HepG2 (cell line): ENCODE measurements around the gene PIEZO1. TPM values are rescaled to one million over a fixed set of nuclear protein-coding genes. Genes with fewer than 3 reads are reported as not detected.

ENCODE experiments used
- ATAC-seq: fragments of 200-7000 bp; cut with Tn5 transposase; 3 replicates; pipeline ENCODE4 v1.9.1; 2020; ENCODE audit warnings: mild to moderate bottlenecking, moderate library complexity
- BruUV-seq: library from RNA; stranded (reverse); fragments of 400-500 nt; replicated peaks from 2 replicates; lab custom pipeline; 2021; lab: Mats Ljungman, UMichigan
- CTCF ChIA-PET: fragments of 300-600 bp; formaldehyde crosslinking; extraction: SDS; loops from one replicate; lab custom pipeline; 2021; ENCODE audit warnings: low total read pairs, inconsistent platforms, low intra/inter-chr PET ratio; lab: Yijun Ruan, JAX
- POLR2A ChIA-PET: fragments of 350-600 bp; sonication (Branson Sonifier 250); formaldehyde crosslinking; loops from one replicate; lab custom pipeline; 2020; ENCODE audit warnings: antibody characterized with exemption, inconsistent platforms; lab: Yijun Ruan, JAX
- DNase-seq: peaks from one replicate; pipeline ENCODE4 v3.0.0-alpha.2; 2015; ENCODE audit warnings: low spot score
- FAIRE-seq: peaks from 3 replicates; lab custom pipeline; 2011; peaks lifted over from hg19 to GRCh38; lab: Jason Lieb, UNC
- H2AFZ ChIP-seq: one replicate; pipeline ENCODE4 v1.6.1; 2011; ENCODE audit warnings: low read length, inconsistent platforms
- H3K27ac ChIP-seq: fragments of 300-600 bp; 3 replicates; pipeline ENCODE4 v1.8.0; 2011; ENCODE audit warnings: mixed run types, mild to moderate bottlenecking, mixed read lengths, low read length, inconsistent platforms; ENCODE audit not compliant: insufficient read depth; ENCODE audit errors: extremely low read length
- H3K27me3 ChIP-seq, 2 experiments: fragments of 200-600 bp in 1 of 2; 2 replicates in 1 of 2; 3 replicates in 1 of 2; pipeline versions ENCODE4 v1.6.0 to v1.8.0; 2011; ENCODE audit warnings: low read length in 2 of 2, mild to moderate bottlenecking in 2 of 2, moderate library complexity in 2 of 2, inconsistent platforms in 1 of 2; ENCODE audit not compliant: insufficient read depth in 2 of 2, control insufficient read depth in 1 of 2
- H3K36me3 ChIP-seq, 2 experiments: fragments of 200-600 bp in 1 of 2; replicated peaks in 1 of 2; 2 replicates in 1 of 2; 3 replicates in 1 of 2; pipeline versions ENCODE4 v1.5.1 to v1.8.0; 2011; ENCODE audit warnings: low read length in 2 of 2, inconsistent platforms in 1 of 2; ENCODE audit not compliant: insufficient read depth in 2 of 2, control insufficient read depth in 1 of 2
- H3K4me1 ChIP-seq: 2 replicates; pipeline ENCODE4 v1.5.1; 2012; ENCODE audit warnings: low read length, inconsistent platforms; ENCODE audit not compliant: insufficient read depth
- H3K4me2 ChIP-seq: 2 replicates; pipeline ENCODE4 v1.6.0; 2011; ENCODE audit warnings: low read depth, low read length, inconsistent platforms
- H3K4me3 ChIP-seq, 3 experiments: fragments of 200-600 bp in 1 of 3; sonication (generic), shearing (Covaris generic) in 1 of 3; replicated peaks in 1 of 3; 2 replicates each; pipeline ENCODE4 v1.5.1; 2011 to 2016; ENCODE audit warnings: low read length in 3 of 3, inconsistent platforms in 2 of 3, low read depth in 2 of 3, mild to moderate bottlenecking in 2 of 3, control low read depth in 1 of 3, mixed read lengths in 1 of 3; ENCODE audit not compliant: insufficient read depth in 1 of 3
- H3K79me2 ChIP-seq: one replicate; pipeline ENCODE4 v1.6.1; 2011; ENCODE audit warnings: low read length, inconsistent platforms; ENCODE audit not compliant: insufficient read depth
- H3K9ac ChIP-seq: 2 replicates; pipeline ENCODE4 v1.6.0; 2011; ENCODE audit warnings: mild to moderate bottlenecking, low read depth, low read length, inconsistent platforms; ENCODE audit not compliant: insufficient read depth
- H3K9me3 ChIP-seq: 2 replicates; pipeline ENCODE4 v1.5.1; 2012; ENCODE audit warnings: mild to moderate bottlenecking, low read length
- H4K20me1 ChIP-seq: 2 replicates; pipeline ENCODE4 v1.6.0; 2011; ENCODE audit warnings: inconsistent platforms, mild to moderate bottlenecking, low read length, moderate library complexity; ENCODE audit not compliant: insufficient read depth
- BORCS8-MEF2B ChIP-seq: sonication (generic); formaldehyde crosslinking; IDR thresholded peaks from 2 replicates; pipeline ENCODE4 v1.8.0; 2022; ENCODE audit warnings: mild to moderate bottlenecking, missing genetic modification reagents
- HES4 ChIP-seq: sonication (generic); formaldehyde crosslinking; IDR thresholded peaks from 2 replicates; pipeline ENCODE4 v1.9.0; 2021; ENCODE audit warnings: mild to moderate bottlenecking, missing genetic modification reagents, borderline replicate concordance
- MYNN ChIP-seq: sonication (generic); formaldehyde crosslinking; IDR thresholded peaks from 2 replicates; pipeline ENCODE4 v1.4.0; 2020; ENCODE audit warnings: mild to moderate bottlenecking, low read depth, missing genetic modification reagents
- NBN ChIP-seq: fragments of 450-650 bp; conservative IDR thresholded peaks from 2 replicates; pipeline ENCODE4 v1.6.1; 2017
- RARA ChIP-seq: IDR thresholded peaks from 2 replicates; pipeline ENCODE4 v1.6.1; 2016; ENCODE audit warnings: missing genetic modification reagents, missing compliant biosample characterization
- RBM22 ChIP-seq: fragments of 200-400 bp; formaldehyde crosslinking; optimal IDR thresholded peaks from 2 replicates; pipeline ENCODE3; 2017; ENCODE audit warnings: mild to moderate bottlenecking, low read length, moderate library complexity
- TMF1 ChIP-seq: sonication (generic); formaldehyde crosslinking; IDR thresholded peaks from 2 replicates; pipeline ENCODE4 v1.8.1; 2022; ENCODE audit warnings: low read depth, missing genetic modification reagents
- ZBTB7A ChIP-seq: sonication (generic); formaldehyde crosslinking; IDR thresholded peaks from 2 replicates; pipeline ENCODE4 v1.8.0; 2022; ENCODE audit warnings: mild to moderate bottlenecking, missing genetic modification reagents
- ZNF337 ChIP-seq: sonication (generic); formaldehyde crosslinking; IDR thresholded peaks from 2 replicates; pipeline ENCODE4 v1.5.1; 2020; ENCODE audit warnings: missing genetic modification reagents, low read depth, mild to moderate bottlenecking, borderline replicate concordance
- ZNF512 ChIP-seq: sonication (generic); formaldehyde crosslinking; IDR thresholded peaks from 2 replicates; pipeline ENCODE4 v1.4.0; 2020; ENCODE audit warnings: mild to moderate bottlenecking, missing genetic modification reagents
- ZNF749 ChIP-seq: sonication (generic); formaldehyde crosslinking; IDR thresholded peaks from 2 replicates; pipeline ENCODE4 v1.8.0; 2022; ENCODE audit warnings: mild to moderate bottlenecking, missing genetic modification reagents, moderate library complexity, borderline replicate concordance
- ZNF790 ChIP-seq: sonication (generic); formaldehyde crosslinking; IDR thresholded peaks from 2 replicates; pipeline ENCODE4 v1.8.0; 2022; ENCODE audit warnings: missing genetic modification reagents, mild to moderate bottlenecking, borderline replicate concordance
- WGBS: methylation state at CpG from one replicate; pipeline ENCODE4 v1.1.6; 2017; ENCODE audit warnings: low lambda C conversion rate; 5-methylcytosine and 5-hydroxymethylcytosine counted together
- in situ Hi-C: cut with HindIII; loops from 2 replicates; pipeline ENCODE4 v1.10.0; 2017; ENCODE audit warnings: low pct_unique_long_range_greater_than_20kb; ENCODE audit not compliant: extremely low pct_ligation_motif_present
- intact Hi-C: fragments of 100-400 bp; cut with micrococcal nuclease; formaldehyde crosslinking; loops from one replicate; pipeline ENCODE4 v1.10.0; 2022; ENCODE audit not compliant: unreplicated experiment
- polyA plus RNA-seq, 8 experiments: library from polyadenylated mRNA; depleted of rRNA in 3 of 8; stranded (reverse) in 7 of 8; unstranded in 1 of 8; fragments of >200 nt; fragmentation: Illumina TruSeq in 4 of 8; extraction: Trizol in 4 of 8; gene quantifications; 2 replicates each; pipeline versions ENCODE4 v1.2.1 to v1.2.3, GENCODE V29; 2011 to 2016; ENCODE audit warnings: low read depth in 4 of 8, missing spikeins in 1 of 8, mixed read lengths in 1 of 8; ENCODE audit not compliant: insufficient read depth in 1 of 8
- total RNA-seq, 5 experiments: library from RNA; depleted of rRNA; stranded (reverse); fragments of >200 nt; fragmentation: Illumina TruSeq; extraction: Trizol; gene quantifications; 2 replicates each; pipeline ENCODE4 v1.2.3, GENCODE V29; 2016; ENCODE audit warnings: low read depth in 1 of 5
- TF ChIP-seq, protein P1 (sequence below): sonication (generic); formaldehyde crosslinking; conservative IDR thresholded peaks from 2 replicates; pipeline ENCODE4 v1.5.0; 2020; ENCODE audit warnings: missing genetic modification reagents
- TF ChIP-seq, protein P2 (sequence below): IDR thresholded peaks from 2 replicates; pipeline ENCODE4 v1.6.1; 2016; ENCODE audit warnings: mild to moderate bottlenecking
- TF ChIP-seq, protein P3 (sequence below): sonication (generic); formaldehyde crosslinking; IDR thresholded peaks from 2 replicates; pipeline ENCODE4 v1.4.0; 2020; ENCODE audit warnings: mild to moderate bottlenecking, missing genetic modification reagents

PIEZO1 gene
- total and polyA plus RNA-seq, 2 of the 13 experiments (the other 11 are each of a cell fraction or from before 2014, with no cell fraction given) = 67.9 to 85.0 TPM

DNA sequence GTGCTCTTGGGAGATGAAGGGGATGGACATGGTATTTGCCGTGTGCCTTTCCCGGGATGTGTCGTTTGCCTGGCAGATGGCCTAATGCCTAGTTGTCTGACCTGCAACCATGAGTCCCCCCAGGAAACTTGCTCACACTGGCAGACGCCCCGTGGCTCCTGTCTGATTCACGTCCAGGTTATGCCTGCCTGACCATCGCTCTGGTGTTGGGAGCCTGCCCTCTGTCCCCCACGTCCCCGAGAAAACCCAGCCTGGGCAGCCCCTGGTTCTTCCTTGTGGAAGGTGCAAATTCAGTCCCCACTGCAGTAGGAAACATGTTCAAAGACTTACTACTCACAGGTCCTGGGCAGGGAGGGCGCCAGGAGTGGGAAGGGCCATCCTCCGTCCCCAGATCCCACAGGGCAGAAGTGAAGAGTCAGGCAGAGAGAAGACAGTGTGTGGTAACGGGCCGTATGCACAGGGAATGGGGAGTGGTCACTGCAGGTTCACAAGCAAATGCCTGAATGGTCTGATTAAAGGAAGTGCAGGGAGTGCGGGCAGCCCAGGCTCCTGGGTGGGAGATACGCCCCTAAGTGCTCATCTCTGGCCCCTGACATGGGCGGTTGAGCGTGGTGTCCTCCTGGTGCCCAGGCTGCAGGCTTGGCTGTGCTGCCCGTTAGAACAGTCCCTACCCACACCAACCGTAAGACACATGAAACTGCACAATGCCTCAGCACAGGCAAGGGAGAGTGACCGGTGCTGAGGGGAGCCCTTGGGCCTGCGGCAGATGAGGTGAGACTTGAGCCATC lies 94.5 kb downstream of the PIEZO1 start:
- no peak overlapping the region for H3K4me2 ChIP-seq
- no peak for TF ChIP-seq MYNN
- TF ChIP-seq RBM22 = no peak
- TF ChIP-seq ZNF790 (CRISPR knock-in tag) = no peak
- no peak for TF ChIP-seq ZBTB7A
- TF ChIP-seq, protein P1, sequence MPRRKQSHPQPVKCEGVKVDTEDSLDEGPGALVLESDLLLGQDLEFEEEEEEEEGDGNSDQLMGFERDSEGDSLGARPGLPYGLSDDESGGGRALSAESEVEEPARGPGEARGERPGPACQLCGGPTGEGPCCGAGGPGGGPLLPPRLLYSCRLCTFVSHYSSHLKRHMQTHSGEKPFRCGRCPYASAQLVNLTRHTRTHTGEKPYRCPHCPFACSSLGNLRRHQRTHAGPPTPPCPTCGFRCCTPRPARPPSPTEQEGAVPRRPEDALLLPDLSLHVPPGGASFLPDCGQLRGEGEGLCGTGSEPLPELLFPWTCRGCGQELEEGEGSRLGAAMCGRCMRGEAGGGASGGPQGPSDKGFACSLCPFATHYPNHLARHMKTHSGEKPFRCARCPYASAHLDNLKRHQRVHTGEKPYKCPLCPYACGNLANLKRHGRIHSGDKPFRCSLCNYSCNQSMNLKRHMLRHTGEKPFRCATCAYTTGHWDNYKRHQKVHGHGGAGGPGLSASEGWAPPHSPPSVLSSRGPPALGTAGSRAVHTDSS (CRISPR knock-in tag) = no peak
- no peak for TF ChIP-seq ZNF749 (CRISPR knock-in tag)
- no peak for TF ChIP-seq RARA (CRISPR knock-in tag)
- TF ChIP-seq NBN = no peak
- no peak for TF ChIP-seq ZNF337 (CRISPR knock-in tag)
- no peak for TF ChIP-seq BORCS8-MEF2B (CRISPR knock-in tag)
- TF ChIP-seq, protein P2, sequence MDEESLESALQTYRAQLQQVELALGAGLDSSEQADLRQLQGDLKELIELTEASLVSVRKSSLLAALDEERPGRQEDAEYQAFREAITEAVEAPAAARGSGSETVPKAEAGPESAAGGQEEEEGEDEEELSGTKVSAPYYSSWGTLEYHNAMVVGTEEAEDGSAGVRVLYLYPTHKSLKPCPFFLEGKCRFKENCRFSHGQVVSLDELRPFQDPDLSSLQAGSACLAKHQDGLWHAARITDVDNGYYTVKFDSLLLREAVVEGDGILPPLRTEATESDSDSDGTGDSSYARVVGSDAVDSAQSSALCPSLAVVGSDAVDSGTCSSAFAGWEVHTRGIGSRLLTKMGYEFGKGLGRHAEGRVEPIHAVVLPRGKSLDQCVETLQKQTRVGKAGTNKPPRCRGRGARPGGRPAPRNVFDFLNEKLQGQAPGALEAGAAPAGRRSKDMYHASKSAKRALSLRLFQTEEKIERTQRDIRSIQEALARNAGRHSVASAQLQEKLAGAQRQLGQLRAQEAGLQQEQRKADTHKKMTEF (CRISPR knock-in tag) = no peak
- no peak for TF ChIP-seq HES4 (CRISPR knock-in tag)
- TF ChIP-seq TMF1 = no peak
- TF ChIP-seq ZNF512 = no peak
- TF ChIP-seq, protein P3, sequence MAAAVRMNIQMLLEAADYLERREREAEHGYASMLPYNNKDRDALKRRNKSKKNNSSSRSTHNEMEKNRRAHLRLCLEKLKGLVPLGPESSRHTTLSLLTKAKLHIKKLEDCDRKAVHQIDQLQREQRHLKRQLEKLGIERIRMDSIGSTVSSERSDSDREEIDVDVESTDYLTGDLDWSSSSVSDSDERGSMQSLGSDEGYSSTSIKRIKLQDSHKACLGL (CRISPR knock-in tag) = no peak
- peaks cover 38% of the 10 kb centered on the region for H3K4me1 ChIP-seq
- CTCF ChIA-PET = no interaction called here
- DNase-seq (no peak), ATAC-seq (no peak), FAIRE-seq (no peak)
- no peaks in the 10 kb centered on the region for H3K79me2 ChIP-seq
- no peaks in the 10 kb centered on the region for H3K9me3 ChIP-seq
- H3K27me3 ChIP-seq = peaks cover 40 to 84% of the 10 kb centered on the region in 2 experiments
- H3K9ac ChIP-seq = no peak overlapping the region
- H3K36me3 ChIP-seq = no peaks in the 10 kb centered on the region
- WGBS = 32% methylated on average over 17 of the region's 21 CpGs
- no peak overlapping the region for H3K4me3 ChIP-seq
- H3K27ac ChIP-seq = no peak overlapping the region
- in situ Hi-C loops (no loop called here), intact Hi-C loops (no loop called here)
- POLR2A ChIA-PET = no interaction called here
- no peaks in the 10 kb centered on the region; the same call in 1 of the 2 replicates for H4K20me1 ChIP-seq
- H2AFZ ChIP-seq = no peak overlapping the region
- BruUV-seq = no TSS peak
